ENCODE measurements around the gene CRKL.

GRCh38 chr22:20997536-20998257 lies 80.5 kb downstream of the CRKL start:
- TF ChIP-seq CTCF (IDR thresholded peaks at IDR 0.05) (no peak), POLR2A (IDR thresholded peaks at IDR 0.05) (no peak), POLR2AphosphoS5 (IDR thresholded peaks at IDR 0.05) (no peak)
